PC-9 (cell line): ENCODE results near the gene DAAM1. TPM values are rescaled to one million over a fixed set of nuclear protein-coding genes. Genes with fewer than 3 reads are reported as not detected.

Experiments used
- BruUV-seq: library from RNA; stranded (reverse); fragments of 400-500 nt; replicated peaks from 2 replicates; lab custom pipeline; 2021; lab: Mats Ljungman, UMichigan
- CTCF ChIA-PET: fragments of 300-600 bp; sonication (Branson Sonifier 250); formaldehyde crosslinking; loops from one replicate; lab custom pipeline; 2022; ENCODE audit warnings: antibody characterized with exemption; lab: Charles Lee
- POLR2A ChIA-PET: fragments of 300-600 bp; sonication (Branson Sonifier 250); formaldehyde crosslinking; loops from one replicate; lab custom pipeline; 2022; ENCODE audit warnings: antibody characterized with exemption; ENCODE audit not compliant: unreplicated experiment; lab: Charles Lee
- DNase-seq, 2 experiments: peaks; one replicate each; pipeline versions ENCODE4 v3.0.0 to v3.0.0-alpha.2; 2015 to 2022; ENCODE audit warnings: mixed read lengths in 1 of 2
- H2AFZ ChIP-seq: fragments of 200-600 bp; sonication (generic); 2 replicates; pipeline ENCODE4 v1.8.1; 2017; ENCODE audit warnings: antibody characterized with exemption
- H3F3A ChIP-seq: fragments of 200-600 bp; sonication (generic); 2 replicates; pipeline ENCODE4 v1.8.1; 2017; ENCODE audit warnings: antibody characterized with exemption, mild to moderate bottlenecking, low read depth; ENCODE audit not compliant: insufficient read depth
- H3K27ac ChIP-seq: fragments of 200-600 bp; sonication (generic); 2 replicates; pipeline ENCODE4 v1.6.1; 2016; ENCODE audit warnings: mixed run types
- H3K27me3 ChIP-seq: fragments of 200-600 bp; sonication (generic); 2 replicates; pipeline ENCODE4 v1.6.1; 2016; ENCODE audit warnings: low read depth, mixed run types; ENCODE audit not compliant: insufficient read depth
- H3K36me3 ChIP-seq: fragments of 200-600 bp; sonication (generic); 2 replicates; pipeline ENCODE4 v1.6.1; 2016; ENCODE audit warnings: low read depth, mixed run types
- H3K4me1 ChIP-seq: fragments of 200-600 bp; sonication (generic); replicated peaks from 2 replicates; pipeline ENCODE4 v1.6.1; 2016; ENCODE audit warnings: mixed run types; ENCODE audit not compliant: insufficient read depth
- H3K4me2 ChIP-seq: fragments of 200-600 bp; sonication (generic); 2 replicates; pipeline ENCODE4 v1.6.1; 2017; ENCODE audit warnings: mixed run types
- H3K4me3 ChIP-seq: fragments of 200-600 bp; sonication (generic); 2 replicates; pipeline ENCODE4 v1.6.1; 2016; ENCODE audit warnings: mixed run types
- H3K79me2 ChIP-seq: fragments of 200-600 bp; sonication (generic); 2 replicates; pipeline ENCODE4 v1.6.1; 2017; ENCODE audit warnings: low read depth, mixed run types
- H3K9me2 ChIP-seq: fragments of 200-600 bp; sonication (generic); 2 replicates; pipeline ENCODE4 v1.8.1; 2017; ENCODE audit warnings: mild to moderate bottlenecking; ENCODE audit not compliant: insufficient read depth
- H3K9me3 ChIP-seq: fragments of 200-600 bp; sonication (generic); 2 replicates; pipeline ENCODE4 v1.8.1; 2016; ENCODE audit warnings: low read depth; ENCODE audit not compliant: insufficient read depth
- H4K20me1 ChIP-seq: fragments of 200-600 bp; sonication (generic); 2 replicates; pipeline ENCODE4 v1.8.1; 2017; ENCODE audit not compliant: insufficient read depth
- EZH2 ChIP-seq: fragments of 200-600 bp; sonication (generic); IDR thresholded peaks from 2 replicates; pipeline ENCODE4 v1.8.0; 2017; ENCODE audit warnings: antibody characterized with exemption, low read depth
- intact Hi-C: fragments of 100-400 bp; cut with micrococcal nuclease; formaldehyde crosslinking; loops from one replicate; pipeline ENCODE4 v1.10.0; 2022; ENCODE audit not compliant: unreplicated experiment
- total RNA-seq: library from RNA; stranded (reverse); gene quantifications from 2 replicates; pipeline ENCODE4 v1.2.3, GENCODE V29; 2021
- TF ChIP-seq, protein P1 (sequence below): fragments of 200-600 bp; sonication (generic); conservative IDR thresholded peaks from 2 replicates; pipeline ENCODE4 v1.6.1; 2017; ENCODE audit warnings: mixed run types, antibody characterized with exemption, mild to moderate bottlenecking, moderate library complexity

DAAM1 gene
- total RNA-seq, 1 experiment from 2014 or later, result 70.7 TPM

DNA sequence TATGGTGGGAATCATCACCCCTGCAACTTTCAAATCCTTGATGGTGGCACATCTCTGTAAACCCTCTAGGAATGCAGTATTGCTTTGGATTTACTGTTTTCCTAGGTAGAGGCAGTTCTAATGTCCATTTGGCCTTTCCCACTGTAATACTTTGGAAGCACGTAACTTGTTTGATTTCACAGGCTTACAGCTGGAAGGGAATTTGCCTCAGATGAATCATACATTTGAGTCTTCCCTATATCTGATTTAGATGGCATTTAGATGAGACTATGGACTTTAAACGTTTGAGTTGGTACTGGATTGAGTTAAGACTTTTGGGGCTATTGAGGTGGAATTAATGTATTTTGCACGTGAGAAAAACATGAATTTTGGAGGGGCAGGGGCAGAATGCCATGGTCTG, 35.9 kb downstream of the DAAM1 start:
- H3K4me2 ChIP-seq, result no peak overlapping the region
- no peaks in the 10 kb centered on the region for H4K20me1 ChIP-seq
- no peak for DNase-seq
- H3K4me1 ChIP-seq, result no peaks in the 10 kb centered on the region
- no peak overlapping the region for H2AFZ ChIP-seq
- BruUV-seq, result no TSS peak
- no peaks in the 10 kb centered on the region for H3K9me3 ChIP-seq
- intact Hi-C loops, result no loop called here
- H3K36me3 ChIP-seq, result no peaks in the 10 kb centered on the region
- ChIA-PET POLR2A (no interaction called here), CTCF (no interaction called here)
- no peaks in the 10 kb centered on the region for H3K9me2 ChIP-seq
- H3K27ac ChIP-seq, result no peak overlapping the region
- H3K79me2 ChIP-seq, result peaks cover 27% of the 10 kb centered on the region; the same call in 1 of the 2 replicates
- H3K4me3 ChIP-seq, result no peak overlapping the region
- no peak for TF ChIP-seq EZH2
- TF ChIP-seq, protein P1, sequence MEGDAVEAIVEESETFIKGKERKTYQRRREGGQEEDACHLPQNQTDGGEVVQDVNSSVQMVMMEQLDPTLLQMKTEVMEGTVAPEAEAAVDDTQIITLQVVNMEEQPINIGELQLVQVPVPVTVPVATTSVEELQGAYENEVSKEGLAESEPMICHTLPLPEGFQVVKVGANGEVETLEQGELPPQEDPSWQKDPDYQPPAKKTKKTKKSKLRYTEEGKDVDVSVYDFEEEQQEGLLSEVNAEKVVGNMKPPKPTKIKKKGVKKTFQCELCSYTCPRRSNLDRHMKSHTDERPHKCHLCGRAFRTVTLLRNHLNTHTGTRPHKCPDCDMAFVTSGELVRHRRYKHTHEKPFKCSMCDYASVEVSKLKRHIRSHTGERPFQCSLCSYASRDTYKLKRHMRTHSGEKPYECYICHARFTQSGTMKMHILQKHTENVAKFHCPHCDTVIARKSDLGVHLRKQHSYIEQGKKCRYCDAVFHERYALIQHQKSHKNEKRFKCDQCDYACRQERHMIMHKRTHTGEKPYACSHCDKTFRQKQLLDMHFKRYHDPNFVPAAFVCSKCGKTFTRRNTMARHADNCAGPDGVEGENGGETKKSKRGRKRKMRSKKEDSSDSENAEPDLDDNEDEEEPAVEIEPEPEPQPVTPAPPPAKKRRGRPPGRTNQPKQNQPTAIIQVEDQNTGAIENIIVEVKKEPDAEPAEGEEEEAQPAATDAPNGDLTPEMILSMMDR, result no peak
- H3K27me3 ChIP-seq, result no peaks in the 10 kb centered on the region
- H3F3A ChIP-seq, result no peaks in the 10 kb centered on the region; the same call in 1 of the 2 replicates

DNA sequence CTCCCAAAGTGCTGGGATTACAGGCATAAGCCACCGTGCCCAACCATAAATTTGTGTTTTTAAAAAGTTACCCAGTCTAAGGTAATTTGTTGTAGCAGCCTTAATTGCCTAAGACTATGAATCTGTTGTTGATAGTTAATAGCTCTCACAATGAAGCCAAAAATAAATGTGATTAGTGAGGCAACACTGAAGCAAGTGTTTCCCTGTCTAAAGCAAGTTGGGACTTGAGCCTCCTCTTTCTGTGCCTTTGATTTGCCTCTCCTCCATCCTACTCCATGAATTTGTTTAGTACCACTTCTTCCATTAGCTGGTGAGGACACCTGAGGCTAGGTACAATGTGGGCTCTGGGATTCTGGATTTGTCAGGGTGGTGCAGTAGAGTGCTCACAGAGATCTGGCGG, 36.8 kb downstream of the DAAM1 start:
- no peaks in the 10 kb centered on the region for H3K9me3 ChIP-seq
- no peak for DNase-seq
- POLR2A ChIA-PET, result no interaction called here

DNA sequence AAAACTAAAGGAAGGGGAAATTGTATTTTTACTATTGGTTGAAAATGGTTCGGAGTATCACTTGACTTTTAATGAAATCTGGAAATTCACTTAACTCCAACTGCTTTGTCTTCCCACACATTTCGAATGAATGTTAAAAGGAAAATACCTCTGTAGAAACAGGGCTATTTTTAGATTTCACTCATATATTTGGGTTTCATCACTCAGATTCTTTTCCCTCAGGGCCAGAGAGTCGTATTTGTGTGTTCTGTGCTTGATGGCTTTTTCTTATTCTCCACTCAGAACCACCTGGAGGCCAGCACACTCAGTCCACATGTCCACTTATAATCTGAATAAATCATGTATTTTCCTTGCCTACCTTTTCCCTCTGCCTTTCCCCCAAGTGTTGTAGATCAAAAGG, 40.0 kb downstream of the DAAM1 start:
- H2AFZ ChIP-seq, result no peak overlapping the region
- ChIA-PET POLR2A (no interaction called here), CTCF (no interaction called here)
- BruUV-seq, result no TSS peak
- H3K9me3 ChIP-seq, result no peaks in the 10 kb centered on the region
- no peak overlapping the region for H3K27ac ChIP-seq
- H3K36me3 ChIP-seq, result no peaks in the 10 kb centered on the region
- H3K27me3 ChIP-seq, result no peaks in the 10 kb centered on the region
- H3K79me2 ChIP-seq, result peaks cover 33% of the 10 kb centered on the region; the same call in 1 of the 2 replicates
- H3K4me2 ChIP-seq, result no peak overlapping the region
- TF ChIP-seq, protein P1, result no peak
- TF ChIP-seq EZH2, result no peak
- H3K4me3 ChIP-seq, result no peak overlapping the region
- intact Hi-C loops, result no loop called here
- H3K9me2 ChIP-seq, result no peaks in the 10 kb centered on the region
- H4K20me1 ChIP-seq, result no peaks in the 10 kb centered on the region
- H3F3A ChIP-seq, result no peaks in the 10 kb centered on the region; the same call in 1 of the 2 replicates
- H3K4me1 ChIP-seq, result no peaks in the 10 kb centered on the region
- no peak for DNase-seq

More for the DNA sequence above, 36.8 kb downstream of the DAAM1 start:
- H3K36me3 ChIP-seq, result no peaks in the 10 kb centered on the region
- no peak overlapping the region for H2AFZ ChIP-seq
- no peaks in the 10 kb centered on the region for H3K9me2 ChIP-seq
- no peak for TF ChIP-seq EZH2
- TF ChIP-seq, protein P1, result no peak
- no peak overlapping the region for H3K27ac ChIP-seq
- no peak overlapping the region for H3K4me3 ChIP-seq
- H3K4me1 ChIP-seq, result no peaks in the 10 kb centered on the region
- H3F3A ChIP-seq, result no peaks in the 10 kb centered on the region; the same call in 1 of the 2 replicates
- peaks cover 27% of the 10 kb centered on the region; the same call in 1 of the 2 replicates for H3K79me2 ChIP-seq
- CTCF ChIA-PET, result no interaction called here
- BruUV-seq, result no TSS peak
- no peaks in the 10 kb centered on the region for H4K20me1 ChIP-seq
- H3K4me2 ChIP-seq, result no peak overlapping the region
- H3K27me3 ChIP-seq, result no peaks in the 10 kb centered on the region
- intact Hi-C loops, result no loop called here
